ENCODE data around the gene AOX1.

AOX1 gene

GRCh38 chr2:200687922-200688920 is 102.4 kb downstream of the AOX1 start:
- TF ChIP-seq CTCF (IDR thresholded peaks at IDR 0.05; ENCODE audit: control extremely low read depth, extremely low read depth, low read depth, missing control alignments): no peak
- POLR2A ChIA-PET: no interaction called here
- DNase-seq (ENCODE audit: extremely low spot score): no peak
- CTCF ChIA-PET: interaction anchor here (0.8 kb wide), 1 partner anchor 25 kb away, joined by 3 read pairs; no protein-coding TSS in a partner anchor

GRCh38 chr2:200689115-200689514 is 103.3 kb downstream of the AOX1 start:
- DNase-seq (ENCODE audit: extremely low spot score): no peak
- ChIA-PET POLR2A (no interaction called here), CTCF (interaction anchor here (0.7 to 0.9 kb wide), 2 partner anchors 16 to 17 kb away, joined by 4 read pairs; no protein-coding TSS in a partner anchor)

GRCh38 chr2:200693836-200694470 is 108.1 kb downstream of the AOX1 start:
- ChIA-PET POLR2A (no interaction called here), CTCF (interaction anchor here (1.2 to 2.1 kb wide), 3 partner anchors 9 to 20 kb away, joined by 3 to 6 read pairs (median 6); no protein-coding TSS in a partner anchor)
- no peak for DNase-seq (ENCODE audit: extremely low spot score)
- TF ChIP-seq CTCF (IDR thresholded peaks at IDR 0.05; ENCODE audit: control extremely low read depth, extremely low read depth, low read depth, missing control alignments): no peak

More at GRCh38 chr2:200689115-200689514, 103.3 kb downstream of the AOX1 start:
- no peak for TF ChIP-seq CTCF (IDR thresholded peaks at IDR 0.05; ENCODE audit: control extremely low read depth, extremely low read depth, low read depth, missing control alignments)

- no peak for TF ChIP-seq CTCF (IDR thresholded peaks at IDR 0.05; ENCODE audit: control extremely low read depth, extremely low read depth, low read depth, missing control alignments)
- CTCF ChIA-PET: interaction anchor here (1.0 to 2.1 kb wide), 5 partner anchors 8 to 106 kb away, joined by 3 to 6 read pairs (median 3); no protein-coding TSS in a partner anchor
- no peak for DNase-seq (ENCODE audit: extremely low spot score)
- POLR2A ChIA-PET: no interaction called here
These were observed 109.4 kb downstream of the AOX1 start for GRCh38 chr2:200695191-200695590.

GRCh38 chr2:200695601-200696000 is 109.8 kb downstream of the AOX1 start:
- ChIA-PET CTCF (interaction anchor here (1.0 to 2.1 kb wide), 3 partner anchors 18 to 106 kb away, joined by 3 to 6 read pairs (median 3); no protein-coding TSS in a partner anchor), POLR2A (no interaction called here)
- no peak for DNase-seq (ENCODE audit: extremely low spot score)
- no peak for TF ChIP-seq CTCF (IDR thresholded peaks at IDR 0.05; ENCODE audit: control extremely low read depth, extremely low read depth, low read depth, missing control alignments)

GRCh38 chr2:200698217-200698616 is 112.4 kb downstream of the AOX1 start:
- ChIA-PET POLR2A (no interaction called here), CTCF (interaction anchor here (1.1 kb wide), 1 partner anchor 9 kb away, joined by 5 read pairs; no protein-coding TSS in a partner anchor)
- DNase-seq (ENCODE audit: extremely low spot score): no peak
- no peak for TF ChIP-seq CTCF (IDR thresholded peaks at IDR 0.05; ENCODE audit: control extremely low read depth, extremely low read depth, low read depth, missing control alignments)
